DOHH2 (cell line): ENCODE data around the gene KCTD17.

Experiments
- H3F3A ChIP-seq: fragments of 200-600 bp; sonication (generic), shearing (Covaris generic); 2 replicates; pipeline ENCODE4 v1.6.0; 2016; ENCODE audit warnings: antibody characterized with exemption, mild to moderate bottlenecking; ENCODE audit not compliant: control insufficient read depth, insufficient read depth
- H3K27ac ChIP-seq: fragments of 200-600 bp; sonication (generic); 2 replicates; pipeline ENCODE4 v1.5.1; 2014; ENCODE audit warnings: low read depth, mild to moderate bottlenecking, low read length, moderate library complexity
- H3K27me3 ChIP-seq: fragments of 200-600 bp; sonication (generic); 2 replicates; pipeline ENCODE4 v1.6.1; 2014; ENCODE audit warnings: mild to moderate bottlenecking, low read length, mixed read lengths; ENCODE audit not compliant: control insufficient read depth
- H3K36me3 ChIP-seq: fragments of 200-600 bp; sonication (generic); 2 replicates; pipeline ENCODE4 v1.6.1; 2014; ENCODE audit warnings: mild to moderate bottlenecking, low read length, moderate library complexity, mixed read lengths; ENCODE audit not compliant: control insufficient read depth
- H3K4me1 ChIP-seq: fragments of 200-600 bp; sonication (generic); 2 replicates; pipeline ENCODE4 v1.6.1; 2014; ENCODE audit warnings: mild to moderate bottlenecking, low read length, mixed read lengths; ENCODE audit not compliant: control insufficient read depth
- H3K4me2 ChIP-seq: fragments of 200-600 bp; sonication (generic); 2 replicates; pipeline ENCODE4 v1.6.0; 2014; ENCODE audit warnings: mild to moderate bottlenecking, low read length, moderate library complexity
- H3K4me3 ChIP-seq: fragments of 200-600 bp; sonication (generic); 2 replicates; pipeline ENCODE4 v1.5.1; 2014; ENCODE audit warnings: mild to moderate bottlenecking, low read length, mixed read lengths
- H3K79me2 ChIP-seq: fragments of 200-600 bp; sonication (generic); 2 replicates; pipeline ENCODE4 v1.6.1; 2014; ENCODE audit warnings: mild to moderate bottlenecking, low read length, mixed read lengths; ENCODE audit not compliant: control insufficient read depth
- H3K9me2 ChIP-seq: fragments of 200-600 bp; sonication (generic); replicated peaks from 2 replicates; pipeline ENCODE4 v1.6.1; 2014; ENCODE audit warnings: mild to moderate bottlenecking, low read length, mixed read lengths; ENCODE audit not compliant: control insufficient read depth
- H3K9me3 ChIP-seq: fragments of 200-600 bp; sonication (generic); 2 replicates; pipeline ENCODE4 v1.6.1; 2014; ENCODE audit warnings: antibody characterized with exemption, low read length, mixed read lengths; ENCODE audit not compliant: control insufficient read depth, insufficient read depth
- H4K20me1 ChIP-seq: fragments of 200-600 bp; sonication (generic); 2 replicates; pipeline ENCODE4 v1.6.0; 2014; ENCODE audit warnings: low read depth, mild to moderate bottlenecking, antibody characterized with exemption, low read length, moderate library complexity; ENCODE audit not compliant: control insufficient read depth, insufficient read depth
- CTCF ChIP-seq: fragments of 200-600 bp; sonication (generic); IDR thresholded peaks from one replicate; pipeline ENCODE4 v1.5.1; 2014; ENCODE audit warnings: antibody characterized with exemption, mild to moderate bottlenecking, low read depth, low read length; ENCODE audit not compliant: poor library complexity, severe bottlenecking
- EZH2phosphoT487 ChIP-seq: fragments of 200-600 bp; sonication (generic); IDR thresholded peaks from 2 replicates; pipeline ENCODE4 v1.6.1; 2017; ENCODE audit warnings: borderline replicate concordance, mild to moderate bottlenecking, antibody characterized with exemption, low read length, moderate library complexity, mixed read lengths

The KCTD17 gene

GRCh38 chr22:37075822-37076433 is 24.4 kb downstream of the KCTD17 start:
- H3K27me3 ChIP-seq = peaks cover 11% of the 10 kb centered on the region
- H3K27ac ChIP-seq = no peak overlapping the region
- no peaks in the 10 kb centered on the region for H3K9me2 ChIP-seq
- no peaks in the 10 kb centered on the region for H3F3A ChIP-seq
- H3K79me2 ChIP-seq = no peaks in the 10 kb centered on the region
- no peak for TF ChIP-seq CTCF
- no peaks in the 10 kb centered on the region for H3K36me3 ChIP-seq
- H4K20me1 ChIP-seq = no peaks in the 10 kb centered on the region
- no peak overlapping the region for H3K4me2 ChIP-seq
- H3K9me3 ChIP-seq = no peaks in the 10 kb centered on the region
- no peak overlapping the region for H3K4me3 ChIP-seq
- peaks cover 30% of the 10 kb centered on the region for H3K4me1 ChIP-seq

- Histone ChIP-seq H3K9me3 (no peaks in the 10 kb centered on the region), H3K4me1 (peaks cover 42% of the 10 kb centered on the region), H3K79me2 (no peaks in the 10 kb centered on the region), H3K36me3 (no peaks in the 10 kb centered on the region), H4K20me1 (no peaks in the 10 kb centered on the region), H3K9me2 (no peaks in the 10 kb centered on the region), H3F3A (no peaks in the 10 kb centered on the region), H3K4me2 (0 out of 2 replicates have a peak overlapping the region, but pooled peaks have one; percentile 11), H3K4me3 (no peak overlapping the region), H3K27ac (no peak overlapping the region), H3K27me3 (peaks cover 11% of the 10 kb centered on the region)
- TF ChIP-seq CTCF = peak; percentile 99
- TF ChIP-seq EZH2phosphoT487 = no peak
These were observed 26.4 kb downstream of the KCTD17 start for GRCh38 chr22:37077802-37078448.

- no peak overlapping the region for H3K4me3 ChIP-seq
- no peaks in the 10 kb centered on the region for H3K36me3 ChIP-seq
- H3K79me2 ChIP-seq = no peaks in the 10 kb centered on the region
- H3K9me3 ChIP-seq = no peaks in the 10 kb centered on the region
- peaks cover 42% of the 10 kb centered on the region for H3K4me1 ChIP-seq
- no peak overlapping the region for H3K4me2 ChIP-seq
- H3K9me2 ChIP-seq = no peaks in the 10 kb centered on the region
- no peaks in the 10 kb centered on the region for H3F3A ChIP-seq
- H3K27ac ChIP-seq = no peak overlapping the region
- TF ChIP-seq EZH2phosphoT487 (no peak), CTCF (no peak)
- H3K27me3 ChIP-seq = peaks cover 11% of the 10 kb centered on the region
- no peaks in the 10 kb centered on the region for H4K20me1 ChIP-seq
These were observed 27.6 kb downstream of the KCTD17 start for GRCh38 chr22:37079158-37079557.
